Stimulated activated CD8-positive, alpha-beta memory T cell treated with anti-CD3 and anti-CD28 coated beads, Interleukin-4, amount 100 ng/mL, for 4 hours (primary cell): ENCODE measurements around the gene INF2.
A peak's percentile ranks its signal among the peaks of the same experiment; 100 is the strongest.
"Not testable (repeated sequence)": the region's sequence is repeated elsewhere in the genome, so short reads cannot be mapped to it uniquely, and the experiment has no call there.

Experiments
- DNase-seq, 2 donors: peaks; one replicate each; pipeline ENCODE4 v3.0.0-alpha.2; 2020; ENCODE audit warnings: low read depth in 2 of 2, low spot score in 1 of 2

Gene INF2

GRCh38 chr14:104689109-104689880 lies at the start of gene INF2:
Gene INF2, plus strand, starts transcription at chr14:104689618. Its CDS starts 11,748 bp downstream, at chr14:104701366.
- DNase-seq: no peak

- no peak for DNase-seq
Observed at GRCh38 chr14:104639885-104640548, 49.4 kb upstream of the INF2 start.

DNA sequence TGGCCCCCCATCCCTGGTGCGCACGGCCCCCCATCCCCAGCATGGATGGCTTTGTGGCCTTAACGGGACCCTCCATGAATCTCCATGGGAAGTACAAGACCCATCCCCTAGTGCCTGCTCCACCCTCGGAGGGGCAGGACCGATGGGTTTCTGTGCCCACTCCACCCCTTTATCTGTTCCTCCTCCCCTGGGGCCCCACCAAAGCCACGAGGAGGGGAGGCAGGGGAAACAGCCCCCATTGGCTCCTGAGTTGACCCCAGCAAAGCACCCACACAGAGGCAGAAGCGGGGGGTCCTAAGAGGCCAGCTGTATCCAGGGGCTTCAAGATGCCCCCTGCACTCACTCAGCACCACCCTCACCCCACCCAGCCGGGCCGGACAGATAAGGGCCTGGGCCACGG lies 48.7 kb upstream of the INF2 start:
- no peak for DNase-seq

DNA sequence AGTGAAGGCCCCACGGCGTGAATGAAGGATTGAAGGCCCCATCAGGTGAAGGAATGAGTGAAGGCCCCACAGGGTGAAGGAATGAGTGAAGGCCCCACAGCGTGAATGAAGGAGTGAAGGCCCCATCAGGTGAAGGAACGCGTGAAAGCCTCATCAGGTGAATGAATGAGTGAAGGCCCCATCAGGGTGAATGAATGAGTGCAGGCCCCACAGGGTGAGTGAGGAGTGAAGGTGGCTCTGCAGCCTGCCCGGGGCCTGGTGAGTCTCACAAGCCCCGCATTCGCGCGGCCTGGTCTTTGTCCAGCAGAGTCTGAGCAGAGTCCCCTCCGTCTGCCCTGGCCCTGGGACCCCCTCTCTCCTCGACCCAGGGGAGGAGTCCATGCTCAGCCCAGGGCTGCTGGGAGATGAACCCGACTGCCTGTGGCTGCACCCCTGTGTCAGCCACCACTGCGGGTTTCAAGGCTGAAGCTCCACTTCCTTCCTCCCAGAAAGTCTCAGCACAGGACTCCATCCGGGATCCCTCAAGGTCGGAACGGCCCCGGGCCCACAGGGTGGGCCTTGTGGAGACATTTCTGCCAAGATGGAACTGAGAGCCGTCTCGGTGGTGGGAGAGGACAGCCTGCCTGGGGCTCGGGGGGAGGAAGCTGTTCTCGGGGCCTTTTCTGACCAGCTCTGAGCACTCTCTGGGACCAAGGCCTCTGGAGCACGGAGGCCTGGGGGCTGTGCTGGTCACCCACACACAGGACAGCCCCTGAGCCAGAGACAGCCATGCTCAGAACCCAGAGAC lies 47.5 kb upstream of the INF2 start:
- no peak for DNase-seq

GRCh38 chr14:104642540-104642868 lies 46.9 kb upstream of the INF2 start:
- DNase-seq: no peak

DNA sequence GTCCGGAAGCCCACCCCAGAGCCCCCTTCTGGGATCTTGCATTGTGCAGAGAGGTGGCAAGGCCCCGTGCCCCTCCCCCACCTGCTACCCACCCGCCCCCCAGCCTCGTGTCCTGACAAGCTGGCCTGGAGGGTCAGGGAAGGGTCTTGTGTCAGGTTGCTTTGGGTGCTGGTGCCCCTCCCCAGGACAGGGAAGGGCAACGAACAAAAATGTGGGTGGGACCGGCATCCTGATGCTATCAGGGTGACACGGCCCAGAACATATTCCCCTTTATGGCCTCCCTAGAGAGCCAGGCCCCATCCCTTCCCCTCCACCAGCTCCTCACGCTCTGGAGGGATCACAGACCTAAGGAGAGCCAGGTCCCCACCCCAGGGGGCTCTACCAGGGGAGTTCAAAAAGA lies 46.1 kb upstream of the INF2 start:
- DNase-seq: no peak

GRCh38 chr14:104644091-104644635 lies 45.3 kb upstream of the INF2 start:
- DNase-seq: no peak

GRCh38 chr14:104644656-104645378 lies 44.6 kb upstream of the INF2 start:
- no peak for DNase-seq

DNA sequence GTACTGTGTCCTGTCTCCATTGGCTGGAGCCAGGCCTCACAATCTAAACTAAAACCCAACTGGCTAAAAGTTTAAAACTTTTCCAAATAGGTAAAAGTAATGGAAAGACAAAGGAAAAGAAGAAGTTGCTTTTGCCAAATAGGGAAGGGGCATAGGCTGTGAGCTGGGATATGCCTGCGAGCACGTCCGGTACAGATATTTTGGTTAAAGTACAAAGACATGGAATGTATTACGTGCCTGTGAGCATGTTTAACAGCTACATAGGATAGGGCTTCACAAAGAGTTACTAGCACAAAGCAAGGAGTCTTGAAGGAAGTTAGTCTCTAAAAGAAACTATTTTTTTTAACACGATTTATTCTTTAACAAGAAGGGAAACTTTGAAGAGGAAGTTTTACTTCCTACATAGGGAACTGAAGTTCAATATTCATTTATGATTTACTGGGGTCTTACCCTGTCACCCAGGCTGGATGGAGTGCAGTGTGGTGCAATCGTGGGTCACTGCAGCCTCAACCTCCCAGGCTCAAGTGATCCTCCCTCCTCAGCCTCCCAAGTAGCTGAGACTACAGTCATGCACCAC lies 41.9 kb upstream of the INF2 start:
- no peak for DNase-seq

GRCh38 chr14:104650057-104650980 lies 39.1 kb upstream of the INF2 start:
- DNase-seq: peak; percentile 25 to 42

GRCh38 chr14:104650981-104651875 lies 38.2 kb upstream of the INF2 start:
- no peak for DNase-seq

- no peak for DNase-seq
Observed at GRCh38 chr14:104651876-104652260, 37.5 kb upstream of the INF2 start.

- no peak for DNase-seq
Observed at GRCh38 chr14:104652386-104652785, 37.0 kb upstream of the INF2 start.

GRCh38 chr14:104653130-104653920 lies 36.1 kb upstream of the INF2 start:
- not testable (repeated sequence) for DNase-seq

GRCh38 chr14:104654119-104654518 lies 35.3 kb upstream of the INF2 start:
- no peak for DNase-seq

GRCh38 chr14:104655128-104655848 lies 34.1 kb upstream of the INF2 start:
- DNase-seq: no peak

GRCh38 chr14:104656014-104656714 lies 33.3 kb upstream of the INF2 start:
- no peak for DNase-seq
